IPS-18c (cell line): ENCODE data around the gene RNF215.
"Not testable (repeated sequence)": the region's sequence is repeated elsewhere in the genome, so short reads cannot be mapped to it uniquely, and the experiment has no call there.

ENCODE experiments used
- H3K4me3 ChIP-seq: 2 replicates; pipeline ENCODE4 v1.7.0; 2013; ENCODE audit warnings: low read depth, mild to moderate bottlenecking, low read length, moderate library complexity; ENCODE audit not compliant: insufficient read depth
- H3K9me3 ChIP-seq: one replicate; pipeline ENCODE4 v1.6.1; 2013; ENCODE audit warnings: mild to moderate bottlenecking, low read length, moderate library complexity; ENCODE audit not compliant: control insufficient read depth, insufficient read depth

The RNF215 gene

GRCh38 chr22:30402028-30402765, 15.0 kb upstream of the RNF215 start:
- no peak overlapping the region for H3K4me3 ChIP-seq

GRCh38 chr22:30401024-30401423, 13.8 kb upstream of the RNF215 start:
- H3K4me3 ChIP-seq, H3K9me3 ChIP-seq: not testable (repeated sequence)

More at GRCh38 chr22:30402028-30402765, 15.0 kb upstream of the RNF215 start:
- no peaks in the 10 kb centered on the region for H3K9me3 ChIP-seq

GRCh38 chr22:30400159-30400558, 12.9 kb upstream of the RNF215 start:
- Histone ChIP-seq H3K4me3 (no peak overlapping the region), H3K9me3 (no peaks in the 10 kb centered on the region)

- Histone ChIP-seq H3K4me3 (no peak overlapping the region), H3K9me3 (no peaks in the 10 kb centered on the region)
Observed at GRCh38 chr22:30399718-30400117, 12.5 kb upstream of the RNF215 start.

- Histone ChIP-seq H3K9me3 (no peaks in the 10 kb centered on the region), H3K4me3 (no peak overlapping the region)
Observed at GRCh38 chr22:30398685-30399680, 11.8 kb upstream of the RNF215 start.

- Histone ChIP-seq H3K4me3 (peak overlapping the region; percentile 70), H3K9me3 (no peaks in the 10 kb centered on the region)
Observed at GRCh38 chr22:30397656-30398635, 10.7 kb upstream of the RNF215 start.

GRCh38 chr22:30396871-30397655, 9.9 kb upstream of the RNF215 start, which contains the start of gene SEC14L2:
Gene SEC14L2, plus strand, starts transcription at chr22:30397018. Its CDS starts 99 bp downstream, at chr22:30397117.
- H3K9me3 ChIP-seq: no peaks in the 10 kb centered on the region
- H3K4me3 ChIP-seq: peak within 1 kb of the TSS; percentile 70

GRCh38 chr22:30393885-30394284, 6.7 kb upstream of the RNF215 start:
- Histone ChIP-seq H3K9me3 (no peaks in the 10 kb centered on the region), H3K4me3 (no peak overlapping the region)

GRCh38 chr22:30393322-30393680, 6.1 kb upstream of the RNF215 start:
- H3K4me3 ChIP-seq: no peak overlapping the region

GRCh38 chr22:30392661-30393321, 5.6 kb upstream of the RNF215 start:
- Histone ChIP-seq H3K4me3 (no peak overlapping the region), H3K9me3 (no peaks in the 10 kb centered on the region)

More at GRCh38 chr22:30393322-30393680, 6.1 kb upstream of the RNF215 start:
- H3K9me3 ChIP-seq: no peaks in the 10 kb centered on the region

- H3K4me3 ChIP-seq: no peak overlapping the region
Observed at GRCh38 chr22:30390974-30391691, 3.9 kb upstream of the RNF215 start.

GRCh38 chr22:30386608-30386959, 627 bp downstream of the RNF215 start:
- Histone ChIP-seq H3K9me3 (no peaks in the 10 kb centered on the region), H3K4me3 (peak overlapping the region; percentile 69)

More at GRCh38 chr22:30390974-30391691, 3.9 kb upstream of the RNF215 start:
- no peaks in the 10 kb centered on the region for H3K9me3 ChIP-seq

- no peak overlapping the region for H3K4me3 ChIP-seq
- H3K9me3 ChIP-seq: no peaks in the 10 kb centered on the region
Observed at GRCh38 chr22:30385942-30386341, 1.3 kb downstream of the RNF215 start.

GRCh38 chr22:30383061-30383460, 4.2 kb downstream of the RNF215 start:
- Histone ChIP-seq H3K4me3 (no peak overlapping the region), H3K9me3 (no peaks in the 10 kb centered on the region)

- no peak overlapping the region for H3K4me3 ChIP-seq
- H3K9me3 ChIP-seq: no peaks in the 10 kb centered on the region
Observed at GRCh38 chr22:30382340-30382739, 4.9 kb downstream of the RNF215 start.
